Measurements from ENCODE around the gene ZBTB44.
"Not testable (repeated sequence)": the region's sequence is repeated elsewhere in the genome, so short reads cannot be mapped to it uniquely, and the experiment has no call there.

Gene ZBTB44

DNA sequence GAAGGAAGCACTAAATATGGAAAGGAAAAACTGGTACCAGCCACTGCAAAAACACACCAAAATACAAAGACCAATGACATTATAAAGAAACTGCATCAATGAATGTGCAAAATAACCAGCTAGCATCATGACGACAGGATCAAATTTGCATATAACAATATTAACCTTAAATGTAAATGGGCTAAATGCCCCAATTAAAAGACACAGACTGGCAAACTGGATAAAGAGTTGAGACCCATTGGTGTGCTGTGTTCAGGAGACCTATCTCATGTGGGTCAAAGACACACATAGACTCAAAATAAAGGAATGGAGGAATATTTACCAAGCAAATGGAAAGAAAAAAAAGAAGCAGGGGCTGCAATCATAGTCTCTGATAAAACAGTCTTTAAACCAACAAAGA is 63.0 kb downstream of the ZBTB44 start:
- DNase-seq (ENCODE audit: low read depth in 3 of 3, low spot score in 1 of 3) = not testable (repeated sequence)

DNA sequence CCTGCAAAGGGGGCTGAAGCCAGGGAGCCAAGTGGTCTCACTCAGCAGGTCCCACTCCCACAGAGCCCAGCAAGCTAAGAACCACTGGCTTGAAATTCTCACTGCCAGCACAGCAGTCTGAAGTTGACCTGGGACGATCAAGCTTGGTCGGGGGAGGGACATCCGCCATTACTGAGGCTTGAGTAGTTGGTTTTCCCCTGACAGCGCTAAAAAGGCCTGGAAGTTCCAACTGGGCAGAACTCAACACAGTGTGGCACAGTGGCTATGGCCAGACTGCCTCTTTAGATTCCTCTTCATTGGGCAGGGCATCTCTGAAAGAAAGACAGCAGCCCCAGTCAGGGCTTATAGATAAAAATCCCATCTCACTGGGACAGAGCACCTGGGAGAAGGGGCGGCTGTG is 64.8 kb downstream of the ZBTB44 start:
- not testable (repeated sequence) for DNase-seq (ENCODE audit: low read depth in 3 of 3, low spot score in 1 of 3)

DNA sequence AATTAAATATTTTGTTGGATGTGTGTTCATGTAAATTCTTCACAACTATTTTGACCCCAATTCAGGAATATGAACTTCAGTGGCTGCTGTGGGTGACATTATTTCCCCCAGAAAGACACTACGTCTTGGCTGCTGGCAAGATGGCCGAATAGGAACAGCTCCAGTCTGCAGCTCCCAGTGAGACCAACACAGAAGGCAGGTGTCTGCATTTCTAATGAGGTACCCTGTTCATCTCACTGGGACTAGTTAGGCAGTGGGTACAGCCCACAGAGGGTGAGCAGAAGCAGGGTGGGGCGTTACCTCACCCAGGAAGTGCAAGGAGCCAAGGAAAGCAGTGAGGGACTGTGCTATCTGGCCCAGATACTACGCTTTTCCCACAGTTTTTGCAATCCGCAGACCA is 65.3 kb downstream of the ZBTB44 start:
- no peak for DNase-seq (ENCODE audit: low read depth in 3 of 3, low spot score in 1 of 3)

DNA sequence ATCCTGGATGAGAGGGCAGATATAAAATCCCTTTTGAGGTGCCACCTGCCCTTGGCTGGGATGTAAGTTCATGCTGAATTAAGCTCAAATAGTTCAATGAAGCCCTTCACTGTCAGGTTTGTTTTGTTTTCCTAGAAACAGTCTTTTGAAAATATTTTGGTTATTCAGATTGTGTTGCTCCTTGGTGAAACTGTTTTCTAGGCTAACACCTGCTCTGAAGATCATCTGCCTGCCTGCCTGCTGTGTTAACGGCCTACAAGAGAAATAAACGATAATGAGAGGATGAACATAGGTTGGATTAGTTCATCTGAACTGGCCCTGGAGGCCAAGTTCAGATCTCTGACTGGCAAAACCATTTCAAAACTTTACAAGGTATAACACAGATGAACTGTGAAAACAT is 67.4 kb downstream of the ZBTB44 start:
- DNase-seq (ENCODE audit: low read depth in 3 of 3, low spot score in 1 of 3) = no peak

DNA sequence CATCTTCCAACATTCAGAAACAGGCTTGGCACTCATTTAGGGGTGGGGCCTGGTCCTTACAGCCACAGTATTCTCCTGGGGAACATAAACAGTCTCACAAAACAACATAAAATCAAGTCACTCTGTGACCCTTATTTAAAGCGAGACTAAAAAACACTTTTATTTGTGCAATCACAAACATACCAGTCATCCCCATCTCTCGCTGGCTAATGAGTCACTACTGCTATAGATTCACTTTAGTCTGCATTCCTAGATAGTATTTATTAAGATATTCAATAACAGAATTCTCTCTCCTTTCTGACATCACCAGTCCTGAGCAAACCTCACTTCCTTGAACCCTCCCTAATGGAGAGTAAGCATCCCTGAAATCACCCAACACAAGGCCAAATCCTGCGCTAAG is 68.0 kb downstream of the ZBTB44 start:
- DNase-seq (ENCODE audit: low read depth in 3 of 3, low spot score in 1 of 3) = no peak

DNA sequence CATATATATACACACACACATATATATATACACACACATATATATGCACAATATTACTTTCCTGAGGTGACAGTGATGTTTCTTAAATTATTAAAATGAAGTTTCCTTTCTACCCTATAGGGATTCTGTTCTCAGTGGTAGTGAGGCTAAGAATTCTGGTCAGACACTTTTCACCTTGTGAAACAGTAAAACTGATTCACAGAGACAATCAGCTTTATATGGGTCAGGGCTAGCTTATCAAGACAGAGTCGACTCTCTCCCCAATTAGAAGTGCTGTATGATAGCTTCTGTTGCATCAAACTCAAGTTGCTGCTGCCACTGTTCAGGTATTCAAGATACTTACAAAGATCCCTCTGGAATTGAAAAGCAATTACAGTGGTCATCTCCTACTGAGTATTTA is 68.4 kb downstream of the ZBTB44 start:
- DNase-seq (ENCODE audit: low read depth in 3 of 3, low spot score in 1 of 3) = no peak

DNA sequence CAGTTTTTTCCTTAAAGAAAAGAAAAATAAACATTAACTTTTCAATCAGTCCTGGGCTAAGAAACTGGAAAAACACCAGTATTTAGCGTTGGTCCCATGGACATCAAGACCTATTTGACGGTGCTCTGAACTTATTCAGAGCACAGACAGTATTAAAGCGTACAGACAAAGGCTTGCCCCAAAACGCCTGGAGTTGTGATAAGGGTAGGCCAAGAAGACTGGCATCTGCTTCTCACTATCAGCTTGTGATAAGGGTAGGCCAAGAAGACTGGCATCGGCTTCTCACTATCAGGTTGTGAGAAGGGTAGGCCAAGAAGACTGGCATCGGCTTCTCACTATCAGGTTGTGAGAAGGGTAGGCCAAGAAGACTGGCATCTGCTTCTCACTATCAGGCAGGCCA is 69.3 kb downstream of the ZBTB44 start:
- DNase-seq (ENCODE audit: low read depth in 3 of 3, low spot score in 1 of 3) = not testable (repeated sequence)

DNA sequence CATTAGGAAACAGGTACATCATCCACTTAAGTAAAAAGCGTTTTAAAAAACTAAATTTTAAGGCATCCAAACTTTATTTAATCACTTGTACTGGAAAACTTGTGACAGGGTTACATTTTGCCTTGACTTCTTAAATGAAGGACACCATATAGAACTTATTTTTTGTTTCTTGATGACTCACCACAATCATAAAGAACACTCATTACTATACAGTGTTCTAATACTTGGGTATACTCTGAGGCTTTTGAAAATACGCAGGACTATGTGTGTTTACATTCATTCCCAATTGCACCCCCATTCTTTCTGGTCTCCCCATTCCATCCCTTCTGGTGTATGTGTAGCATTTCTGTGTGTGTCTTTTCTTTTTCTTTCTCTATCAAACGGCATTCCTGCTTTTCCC is 69.9 kb downstream of the ZBTB44 start:
- no peak for DNase-seq (ENCODE audit: low read depth in 3 of 3, low spot score in 1 of 3)

DNA sequence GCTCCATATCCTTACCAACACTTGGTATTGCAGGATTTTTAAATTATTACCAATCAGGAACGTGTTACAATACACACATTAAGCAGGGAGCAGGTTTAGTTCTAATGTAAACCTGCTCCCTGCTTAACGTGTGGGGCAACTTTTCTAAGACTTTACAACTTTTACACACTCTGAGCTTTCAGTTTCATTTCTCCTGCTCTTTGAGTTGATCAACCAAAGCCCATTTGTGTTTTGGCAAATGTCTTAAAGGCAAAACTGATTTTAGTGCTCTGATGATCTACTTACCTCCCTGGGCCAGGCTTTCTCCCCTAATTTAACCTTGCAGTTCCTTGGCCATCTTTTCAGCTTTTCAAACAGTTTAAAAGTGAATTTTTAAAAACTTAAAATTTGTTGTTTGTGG is 70.9 kb downstream of the ZBTB44 start:
- DNase-seq (ENCODE audit: low read depth in 3 of 3, low spot score in 1 of 3) = no peak

DNA sequence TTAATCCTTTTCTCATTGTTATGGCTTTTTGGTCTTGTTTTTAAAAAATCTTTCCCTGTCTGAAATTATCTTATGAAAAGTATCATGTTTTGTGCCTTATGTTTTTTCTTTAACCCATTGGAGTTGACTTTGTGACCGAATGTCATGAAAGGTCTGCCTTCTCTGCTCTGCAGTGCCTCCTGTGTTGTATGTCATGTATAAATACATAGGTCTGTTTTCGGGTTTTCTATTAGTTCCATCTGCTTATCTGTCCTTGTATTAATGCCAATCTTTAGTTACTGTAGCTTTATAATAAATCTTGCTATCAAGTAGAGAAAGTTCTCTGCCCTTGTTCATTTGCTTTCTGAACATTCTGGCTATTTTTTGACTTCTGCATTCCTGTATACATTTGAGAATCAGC is 73.0 kb downstream of the ZBTB44 start:
- DNase-seq (ENCODE audit: low read depth in 3 of 3, low spot score in 1 of 3) = no peak

DNA sequence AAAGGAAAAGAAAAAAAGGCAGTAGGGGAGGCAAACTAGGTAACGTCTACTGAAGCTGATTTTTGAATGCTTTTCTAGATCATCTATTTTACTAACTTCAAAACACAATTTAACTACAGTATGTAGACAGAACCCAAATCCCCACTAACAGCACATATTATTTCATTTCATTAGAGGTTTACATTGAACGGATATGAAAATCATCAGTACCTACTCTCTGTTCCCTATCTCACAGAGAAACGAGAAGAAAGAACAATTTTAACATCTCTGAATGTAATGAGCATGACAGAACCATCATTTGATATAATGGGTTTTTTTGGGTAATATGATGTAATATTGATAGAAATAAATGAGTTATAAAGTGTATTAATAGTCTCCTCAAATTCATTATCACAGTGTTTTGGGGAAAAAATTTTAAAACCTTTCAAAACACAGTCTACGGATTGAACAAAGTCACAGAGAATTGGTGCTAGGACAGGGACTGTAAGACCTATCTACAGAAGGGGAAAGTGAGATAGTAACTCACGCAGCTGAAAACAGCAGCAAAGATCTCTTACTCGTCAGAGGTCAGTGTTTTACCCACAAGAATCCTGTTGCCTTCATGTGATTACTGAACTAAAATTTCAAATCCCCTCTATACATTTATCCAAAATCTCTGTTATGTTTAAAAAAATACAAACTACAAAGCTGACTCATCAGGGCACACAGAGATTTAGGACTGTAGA is 77.3 kb downstream of the ZBTB44 start:
- DNase-seq (ENCODE audit: low read depth in 3 of 3, low spot score in 1 of 3) = no peak

DNA sequence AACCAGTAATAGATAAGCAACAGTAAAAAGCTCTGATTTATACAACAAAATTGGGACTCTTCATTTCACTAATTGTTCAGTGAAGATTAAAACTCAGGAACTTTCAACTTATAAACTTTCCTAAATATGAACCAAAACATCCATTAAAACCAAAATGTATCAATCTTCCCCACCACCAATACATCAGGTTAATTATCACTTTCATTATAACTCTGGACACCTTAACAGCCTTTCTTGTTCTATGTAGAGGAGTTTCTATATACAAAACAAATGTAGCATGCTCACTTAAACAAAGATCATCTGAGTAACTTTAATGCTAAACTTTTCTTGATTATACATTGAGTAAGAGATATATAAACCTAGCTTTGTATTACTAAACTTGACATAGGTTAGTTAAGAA is 80.4 kb downstream of the ZBTB44 start:
- DNase-seq (ENCODE audit: low read depth in 3 of 3, low spot score in 1 of 3) = no peak

DNA sequence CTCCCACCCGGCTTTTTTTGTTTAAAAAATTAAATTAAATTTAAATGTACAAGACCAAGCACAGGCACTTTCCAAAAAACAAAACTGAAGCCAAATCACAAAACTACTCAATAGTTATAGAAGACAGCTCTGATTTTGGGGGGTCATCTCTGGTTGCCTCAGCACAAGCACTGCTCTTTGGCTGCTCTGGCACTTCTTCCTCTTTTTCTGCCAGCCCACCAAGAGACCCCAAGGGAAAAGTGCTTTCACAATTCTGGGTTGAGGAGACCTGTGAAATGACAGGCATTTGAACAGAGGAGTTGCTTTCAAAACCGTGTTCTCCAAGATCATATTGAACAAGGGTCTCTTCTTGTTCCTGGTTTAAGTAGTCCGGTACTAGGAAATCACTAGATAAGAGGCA is 80.8 kb downstream of the ZBTB44 start:
- DNase-seq (ENCODE audit: low read depth in 3 of 3, low spot score in 1 of 3) = not testable (repeated sequence)

DNA sequence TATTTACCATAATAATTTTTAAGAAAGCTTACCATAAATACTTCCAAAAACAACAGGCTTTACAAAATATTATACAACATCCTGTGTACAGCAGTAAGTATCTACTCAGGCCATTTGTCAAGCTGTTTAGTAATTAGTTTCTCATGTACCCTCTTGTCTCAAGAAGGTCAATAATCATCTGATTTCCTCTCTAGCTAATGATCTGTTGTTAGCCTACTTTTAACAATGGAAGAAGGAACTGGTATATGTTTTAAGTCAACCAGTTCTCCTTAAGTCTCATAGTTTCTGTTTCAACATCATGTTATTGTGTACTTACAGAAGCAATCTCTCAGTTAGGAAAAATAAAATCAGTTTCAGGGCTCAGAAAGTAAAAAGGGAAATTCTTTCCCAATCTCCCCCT is 81.2 kb downstream of the ZBTB44 start:
- DNase-seq (ENCODE audit: low read depth in 3 of 3, low spot score in 1 of 3) = not testable (repeated sequence)

DNA sequence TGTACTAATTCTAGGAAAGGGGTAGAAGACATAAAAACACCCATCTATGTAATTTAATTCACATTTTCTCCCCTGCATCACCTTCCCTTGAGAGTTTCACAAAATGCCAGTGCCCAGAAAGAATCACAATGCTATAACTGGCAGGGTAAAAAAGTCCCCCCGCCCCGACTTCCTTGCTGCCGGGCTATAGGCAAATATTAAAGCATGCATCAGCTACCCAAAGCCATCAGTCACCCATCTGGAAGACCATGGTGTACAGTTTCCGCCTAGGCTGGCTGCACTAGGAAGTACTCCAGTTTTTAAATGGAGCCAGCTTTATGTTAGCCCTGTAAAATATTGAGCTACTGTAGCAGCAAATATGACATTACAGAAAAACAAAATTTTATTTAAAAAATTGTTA is 87.3 kb downstream of the ZBTB44 start:
- DNase-seq (ENCODE audit: low read depth in 3 of 3, low spot score in 1 of 3) = no peak

DNA sequence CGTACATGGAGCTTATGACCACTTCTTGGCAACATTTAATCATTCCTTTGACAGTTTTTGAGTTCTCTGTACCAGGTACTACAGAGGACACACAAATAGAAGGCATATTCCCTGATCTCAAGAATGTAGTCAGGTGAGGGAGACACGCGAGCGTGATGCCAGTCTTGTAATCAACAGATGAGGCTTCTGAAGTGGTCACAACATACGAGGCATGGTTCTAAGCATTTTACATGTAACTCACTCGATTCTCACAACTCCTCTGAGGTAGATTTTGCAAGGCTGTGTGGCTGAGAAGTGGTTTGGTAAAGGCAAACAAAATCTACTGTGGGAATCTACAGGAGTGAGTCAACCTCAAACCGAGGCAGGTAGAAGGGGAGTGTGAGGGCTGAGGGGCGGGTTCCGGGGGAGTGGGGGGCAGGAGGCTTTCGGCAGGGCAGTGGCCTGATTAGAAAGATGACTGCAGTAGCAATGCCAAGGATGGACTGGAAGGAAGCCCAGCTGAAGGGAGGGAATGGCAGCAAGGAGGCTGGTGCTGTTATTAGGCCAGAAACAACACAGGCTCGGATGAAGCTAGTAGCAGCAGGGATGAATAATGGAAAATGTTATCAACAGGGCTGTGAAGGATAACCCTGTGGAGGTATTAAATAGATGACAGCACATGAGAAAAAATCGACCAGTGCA is 91.3 kb downstream of the ZBTB44 start:
- DNase-seq (ENCODE audit: low read depth in 3 of 3, low spot score in 1 of 3) = no peak

DNA sequence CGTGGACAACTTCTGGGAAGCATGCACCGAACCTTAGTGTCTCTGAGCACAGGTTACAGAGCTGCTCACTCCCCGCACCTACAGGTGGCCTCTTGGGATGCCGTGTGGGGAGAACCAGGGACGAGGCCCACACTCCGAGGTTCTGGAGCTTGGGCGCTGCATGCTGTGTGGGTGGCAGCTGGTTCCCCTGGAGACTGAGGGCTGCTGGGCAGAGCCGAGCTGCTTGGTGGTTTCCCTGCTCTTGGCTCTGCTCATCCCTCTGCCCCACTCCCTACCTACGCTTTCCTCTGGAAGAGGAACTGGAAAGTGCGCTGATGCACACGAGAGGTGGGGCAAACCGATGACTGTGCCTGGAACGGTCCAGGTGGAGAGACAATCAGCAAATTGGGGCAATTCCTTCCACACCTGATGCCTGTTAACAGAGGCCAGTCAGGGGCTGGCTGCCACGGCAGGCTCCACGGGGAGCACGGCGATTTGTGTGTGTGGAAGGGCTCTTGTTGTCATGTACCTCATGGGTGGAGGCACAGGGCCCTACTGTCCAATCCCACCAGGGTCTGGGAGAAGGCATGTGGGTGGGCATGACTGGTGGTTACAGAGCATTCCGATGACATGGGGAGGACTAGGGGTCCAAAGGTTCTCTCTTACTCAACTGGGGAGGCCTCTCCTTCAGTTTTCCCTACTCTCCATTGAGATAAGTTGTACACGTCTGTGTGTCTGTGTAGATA is 94.2 kb downstream of the ZBTB44 start:
- no peak for DNase-seq (ENCODE audit: low read depth in 3 of 3, low spot score in 1 of 3)

DNA sequence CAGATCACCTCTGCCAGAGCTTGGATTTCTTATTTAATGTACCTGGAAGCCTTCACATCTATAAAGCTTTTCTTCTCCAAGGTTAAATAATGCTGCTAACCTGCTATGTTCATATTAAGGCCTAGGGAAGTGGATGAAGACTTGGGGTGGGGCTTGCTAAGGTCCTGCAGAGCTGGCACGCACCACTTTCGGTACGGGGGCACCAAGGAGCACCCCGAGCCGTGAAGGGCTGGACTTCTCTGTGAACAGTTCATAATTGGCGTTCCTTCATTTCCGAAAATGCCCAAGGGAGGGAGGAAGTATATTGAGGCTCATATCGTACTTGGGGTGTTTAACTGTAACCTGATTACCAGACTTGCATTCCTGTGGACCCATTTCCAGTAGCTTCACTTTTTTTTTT is 95.6 kb downstream of the ZBTB44 start:
- no peak for DNase-seq (ENCODE audit: low read depth in 3 of 3, low spot score in 1 of 3)

DNA sequence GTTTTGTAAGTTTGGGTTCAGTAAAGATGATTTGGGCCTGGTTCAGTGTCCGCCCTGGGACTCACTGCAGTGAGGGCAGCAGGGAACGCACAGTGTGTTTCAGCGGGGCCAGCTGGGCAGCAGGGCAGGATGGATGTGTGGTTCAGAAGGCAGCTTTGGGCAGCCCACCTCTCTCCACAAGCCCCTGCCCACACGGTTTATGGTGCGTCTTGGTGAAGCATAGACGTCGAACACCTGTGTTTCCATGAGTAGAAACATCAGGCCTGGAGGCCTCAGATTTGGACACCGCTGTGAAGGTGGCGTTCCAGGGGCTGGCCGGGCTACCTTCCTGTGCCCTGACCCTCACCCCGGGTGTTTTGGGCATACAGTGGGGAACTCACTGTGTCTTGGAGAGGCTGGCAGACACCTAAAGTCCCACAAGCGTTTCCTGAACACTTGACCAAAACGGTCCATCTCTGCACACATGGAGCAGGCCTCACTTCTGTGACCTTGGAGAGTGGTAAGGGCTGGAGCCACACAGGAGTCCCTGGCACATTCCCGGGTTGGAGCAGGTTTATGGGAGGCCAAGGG is 96.1 kb downstream of the ZBTB44 start:
- no peak for DNase-seq (ENCODE audit: low read depth in 3 of 3, low spot score in 1 of 3)

DNA sequence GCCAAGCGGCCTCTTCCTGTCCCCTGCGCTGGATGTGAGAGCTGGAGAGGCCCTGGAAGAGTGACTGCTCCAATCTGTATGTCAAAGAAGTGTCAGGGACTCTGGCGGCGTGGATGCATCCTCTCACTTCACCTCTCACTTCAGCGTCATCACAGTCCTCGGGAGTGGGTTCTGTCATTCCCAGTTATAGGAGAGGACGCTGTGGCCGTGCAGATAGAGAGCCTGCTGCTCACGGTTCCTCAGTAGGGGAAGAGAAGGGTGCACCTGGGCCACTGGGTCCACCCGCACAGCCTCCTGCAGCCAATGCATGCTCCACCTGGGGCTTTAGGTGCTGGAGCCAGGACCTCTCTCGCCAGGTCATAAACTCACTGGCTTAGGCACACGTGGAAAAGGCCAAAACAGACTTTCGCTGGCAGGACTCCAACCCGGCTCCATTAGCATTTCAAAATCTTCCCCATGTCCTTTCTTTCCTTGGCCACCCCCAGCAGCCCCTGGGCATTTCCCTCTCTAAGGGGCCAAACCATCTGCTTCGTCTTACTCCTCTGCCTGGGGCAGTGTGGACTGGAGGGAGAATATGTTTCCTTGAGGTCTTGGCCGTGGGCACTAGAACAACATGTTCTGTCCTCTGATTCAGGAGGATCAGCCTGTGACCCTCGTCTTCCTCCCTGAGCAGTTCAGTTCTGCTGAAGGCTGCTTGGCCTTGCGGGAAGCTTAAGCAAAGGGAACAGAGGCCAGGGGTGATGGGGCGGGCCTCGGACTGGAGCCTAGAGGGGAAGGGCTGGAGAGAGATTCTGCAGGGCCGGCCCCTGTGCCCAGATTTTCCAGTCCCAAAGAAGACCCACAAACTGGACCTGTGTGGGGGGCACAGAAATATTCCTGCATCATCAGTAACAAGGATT is 97.3 kb downstream of the ZBTB44 start:
- no peak for DNase-seq (ENCODE audit: low read depth in 3 of 3, low spot score in 1 of 3)

DNA sequence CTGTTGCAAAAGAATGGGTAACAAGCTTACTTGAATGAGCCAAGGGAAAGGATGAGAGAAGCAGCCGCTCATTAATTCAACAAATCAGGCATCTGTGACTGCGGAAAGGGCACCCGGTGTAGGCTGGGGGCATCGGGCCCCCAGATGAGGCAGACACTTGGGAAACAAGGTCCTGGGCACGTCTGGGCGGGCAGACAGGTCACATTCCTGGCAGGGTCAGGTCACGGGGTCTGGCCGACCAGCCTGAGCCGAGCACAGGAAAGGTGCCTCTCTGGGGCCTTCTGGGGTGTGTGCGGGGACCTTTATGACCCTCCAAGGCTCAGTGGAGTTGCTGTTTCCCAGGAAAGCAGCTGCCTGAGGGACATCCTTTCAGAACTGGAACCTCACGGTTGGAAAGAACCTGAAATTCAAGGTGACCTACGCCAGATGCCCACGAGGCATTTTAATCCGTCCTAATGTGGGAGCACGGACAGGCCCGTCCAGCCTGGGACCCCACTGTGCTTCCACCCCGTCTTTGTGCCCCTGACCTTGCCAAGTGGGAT is 98.1 kb downstream of the ZBTB44 start:
- no peak for DNase-seq (ENCODE audit: low read depth in 3 of 3, low spot score in 1 of 3)
